ENCODE results near the gene DMPK.
A peak's percentile ranks its signal among the peaks of the same experiment; 100 is the strongest.

DMPK gene

DNA sequence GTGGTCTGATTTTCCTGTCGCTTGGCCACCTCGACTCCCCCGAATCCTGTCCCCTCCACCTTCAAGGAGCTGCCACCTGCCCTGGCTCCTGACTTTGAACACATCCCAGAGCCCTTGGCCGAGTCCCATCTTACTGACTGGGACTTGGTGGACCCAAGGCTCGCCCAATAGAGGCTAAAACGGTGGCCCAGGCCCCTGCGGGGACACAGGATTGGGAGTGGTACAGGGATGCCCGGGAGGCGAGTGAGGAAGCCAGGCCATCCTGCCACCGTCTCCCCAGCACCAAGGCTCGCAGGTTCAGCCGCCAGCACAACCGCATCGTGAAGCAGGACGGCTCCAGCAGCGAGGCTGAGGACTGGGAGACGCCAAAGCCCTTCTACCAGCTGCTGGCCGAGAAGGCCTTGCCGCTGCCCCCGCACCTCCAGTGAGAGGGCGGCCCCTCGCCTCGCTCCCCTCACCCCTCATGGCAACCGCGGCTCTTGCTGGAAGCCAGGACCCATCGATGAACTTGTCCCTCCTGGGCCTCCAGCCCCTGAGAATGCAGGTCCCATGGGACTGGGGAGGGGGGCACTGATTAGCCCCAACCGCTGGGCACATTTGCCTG lies 18.5 kb downstream of the DMPK start:
- H3K4me2 ChIP-seq: no peak overlapping the region
- no peak overlapping the region for H3K27ac ChIP-seq
- H3K27me3 ChIP-seq (ENCODE audit: insufficient read depth, low read depth): peaks cover 11% of the 10 kb centered on the region
- TF ChIP-seq, protein P1, sequence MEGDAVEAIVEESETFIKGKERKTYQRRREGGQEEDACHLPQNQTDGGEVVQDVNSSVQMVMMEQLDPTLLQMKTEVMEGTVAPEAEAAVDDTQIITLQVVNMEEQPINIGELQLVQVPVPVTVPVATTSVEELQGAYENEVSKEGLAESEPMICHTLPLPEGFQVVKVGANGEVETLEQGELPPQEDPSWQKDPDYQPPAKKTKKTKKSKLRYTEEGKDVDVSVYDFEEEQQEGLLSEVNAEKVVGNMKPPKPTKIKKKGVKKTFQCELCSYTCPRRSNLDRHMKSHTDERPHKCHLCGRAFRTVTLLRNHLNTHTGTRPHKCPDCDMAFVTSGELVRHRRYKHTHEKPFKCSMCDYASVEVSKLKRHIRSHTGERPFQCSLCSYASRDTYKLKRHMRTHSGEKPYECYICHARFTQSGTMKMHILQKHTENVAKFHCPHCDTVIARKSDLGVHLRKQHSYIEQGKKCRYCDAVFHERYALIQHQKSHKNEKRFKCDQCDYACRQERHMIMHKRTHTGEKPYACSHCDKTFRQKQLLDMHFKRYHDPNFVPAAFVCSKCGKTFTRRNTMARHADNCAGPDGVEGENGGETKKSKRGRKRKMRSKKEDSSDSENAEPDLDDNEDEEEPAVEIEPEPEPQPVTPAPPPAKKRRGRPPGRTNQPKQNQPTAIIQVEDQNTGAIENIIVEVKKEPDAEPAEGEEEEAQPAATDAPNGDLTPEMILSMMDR (conservative IDR thresholded peaks at IDR 0.05; ENCODE audit: low read depth, low read length): no peak
- H3K9ac ChIP-seq: no peak overlapping the region
- H3K79me2 ChIP-seq (ENCODE audit: insufficient read depth, low read depth): no peaks in the 10 kb centered on the region
- no peaks in the 10 kb centered on the region for H4K20me1 ChIP-seq (ENCODE audit: insufficient read depth)
- H2AFZ ChIP-seq (ENCODE audit: low read depth): no peak overlapping the region
- H3K4me1 ChIP-seq (ENCODE audit: low read depth, poor library complexity, severe bottlenecking): peaks cover 5% of the 10 kb centered on the region
- no peaks in the 10 kb centered on the region for H3K36me3 ChIP-seq (ENCODE audit: insufficient read depth)
- H3K4me3 ChIP-seq (IDR thresholded peaks at IDR 0.05; ENCODE audit: insufficient read depth, low read depth, low read length): no peak overlapping the region

DNA sequence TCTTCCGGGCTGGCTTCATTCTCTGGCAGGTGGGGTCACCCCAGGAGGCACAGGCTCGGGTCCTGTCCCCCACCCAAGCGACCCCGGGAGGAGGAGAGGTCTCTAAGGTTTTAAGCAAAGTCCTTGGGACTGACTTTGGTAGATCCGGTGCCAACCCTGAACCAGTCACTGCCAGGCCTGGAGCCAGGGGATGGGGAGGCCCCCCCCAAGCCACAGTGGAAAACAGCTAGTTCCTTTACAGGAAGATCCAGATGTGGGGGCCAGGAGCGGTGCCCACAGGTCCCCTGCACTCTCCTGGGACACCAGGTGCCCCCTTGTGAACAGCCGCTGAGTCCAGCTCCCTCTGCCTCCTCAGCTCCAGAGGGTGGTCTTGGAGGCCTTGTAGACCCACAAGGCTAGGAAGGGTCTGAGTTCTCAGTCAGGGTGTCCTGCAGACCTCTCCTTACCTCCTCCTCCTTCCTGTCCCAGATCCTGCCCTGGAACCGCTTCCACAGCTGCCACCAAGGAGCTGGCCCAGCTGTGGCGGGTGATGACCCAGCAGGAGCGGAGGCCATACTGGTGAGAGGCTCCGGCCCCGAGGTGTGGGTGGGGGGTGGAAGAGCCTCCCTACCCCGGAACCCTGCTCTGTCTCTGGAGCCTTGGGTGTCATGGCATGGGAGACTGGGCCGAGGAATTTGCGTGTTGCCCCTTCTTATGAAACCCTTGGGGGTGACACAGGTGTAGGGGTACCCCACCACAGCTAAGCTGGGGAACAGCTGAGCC lies 19.2 kb downstream of the DMPK start:
- Histone ChIP-seq H3K79me2 (ENCODE audit: insufficient read depth, low read depth) (no peaks in the 10 kb centered on the region), H2AFZ (ENCODE audit: low read depth) (no peak overlapping the region), H3K27me3 (ENCODE audit: insufficient read depth, low read depth) (peaks cover 11% of the 10 kb centered on the region), H3K9ac (no peak overlapping the region), H4K20me1 (ENCODE audit: insufficient read depth) (no peaks in the 10 kb centered on the region), H3K4me1 (ENCODE audit: low read depth, poor library complexity, severe bottlenecking) (peaks cover 5% of the 10 kb centered on the region), H3K4me3 (IDR thresholded peaks at IDR 0.05; ENCODE audit: insufficient read depth, low read depth, low read length) (no peak overlapping the region), H3K4me2 (no peak overlapping the region), H3K36me3 (ENCODE audit: insufficient read depth) (no peaks in the 10 kb centered on the region), H3K27ac (no peak overlapping the region)
- TF ChIP-seq, protein P1 (conservative IDR thresholded peaks at IDR 0.05; ENCODE audit: low read depth, low read length): no peak

DNA sequence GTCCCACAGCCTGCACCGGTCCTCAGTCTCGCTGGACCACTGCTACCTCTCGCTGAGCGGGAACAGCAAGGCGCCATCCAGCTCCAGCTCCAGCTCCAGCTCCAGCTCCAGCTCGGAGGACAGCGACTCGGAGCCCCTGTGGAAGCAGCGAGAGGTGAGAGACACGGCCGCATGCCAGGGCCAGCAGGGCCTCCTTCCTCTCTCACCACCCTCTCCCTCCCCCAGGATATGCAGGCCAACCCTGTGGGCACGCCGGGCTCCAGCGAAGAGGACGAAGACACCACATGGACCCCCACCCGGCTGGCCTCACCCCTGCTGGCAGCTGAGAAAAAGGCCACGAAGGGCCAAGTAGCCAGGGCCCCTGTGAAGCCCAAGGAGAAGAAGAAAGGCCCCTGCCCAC lies 20.6 kb downstream of the DMPK start:
- Histone ChIP-seq H3K36me3 (ENCODE audit: insufficient read depth) (no peaks in the 10 kb centered on the region), H3K4me2 (no peak overlapping the region), H3K4me1 (ENCODE audit: low read depth, poor library complexity, severe bottlenecking) (no peaks in the 10 kb centered on the region), H3K27me3 (ENCODE audit: insufficient read depth, low read depth) (peaks cover 5% of the 10 kb centered on the region; the same call in 1 of the 2 replicates), H3K4me3 (IDR thresholded peaks at IDR 0.05; ENCODE audit: insufficient read depth, low read depth, low read length) (no peak overlapping the region), H4K20me1 (ENCODE audit: insufficient read depth) (no peaks in the 10 kb centered on the region), H3K9ac (no peak overlapping the region), H3K79me2 (ENCODE audit: insufficient read depth, low read depth) (no peaks in the 10 kb centered on the region), H3K27ac (no peak overlapping the region), H2AFZ (ENCODE audit: low read depth) (no peak overlapping the region)
- TF ChIP-seq, protein P1 (conservative IDR thresholded peaks at IDR 0.05; ENCODE audit: low read depth, low read length): no peak

DNA sequence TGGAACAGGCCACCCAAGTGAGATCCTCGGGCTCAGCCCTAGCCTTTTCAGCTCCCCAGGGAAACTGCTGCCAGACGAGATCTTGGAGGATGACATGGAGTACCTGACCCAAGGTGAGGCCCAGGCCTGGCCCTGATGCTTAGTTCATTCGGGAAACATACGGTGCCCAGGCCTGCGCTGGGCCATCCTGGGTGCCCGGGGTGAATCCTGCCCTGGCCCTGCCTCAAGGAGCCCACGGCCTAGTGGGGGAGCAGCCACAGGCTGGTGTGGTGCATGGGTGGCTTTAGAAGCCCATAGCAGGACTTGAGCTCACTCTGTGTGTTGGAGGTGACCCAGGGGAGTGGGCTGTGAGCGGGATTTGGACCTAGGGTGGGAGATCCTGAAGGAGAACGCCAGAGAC lies 23.4 kb downstream of the DMPK start:
- H4K20me1 ChIP-seq (ENCODE audit: insufficient read depth): no peaks in the 10 kb centered on the region
- TF ChIP-seq, protein P1 (conservative IDR thresholded peaks at IDR 0.05; ENCODE audit: low read depth, low read length): no peak
- H3K9ac ChIP-seq: no peak overlapping the region

More for the DNA sequence above, 23.4 kb downstream of the DMPK start:
- Histone ChIP-seq H3K4me3 (IDR thresholded peaks at IDR 0.05; ENCODE audit: insufficient read depth, low read depth, low read length) (no peak overlapping the region), H3K27me3 (ENCODE audit: insufficient read depth, low read depth) (peaks cover 5% of the 10 kb centered on the region; the same call in 1 of the 2 replicates), H3K36me3 (ENCODE audit: insufficient read depth) (no peaks in the 10 kb centered on the region), H3K4me2 (no peak overlapping the region), H2AFZ (ENCODE audit: low read depth) (peak overlapping the region; percentile 10; the same call in 1 of the 2 replicates), H3K27ac (no peak overlapping the region), H3K79me2 (ENCODE audit: insufficient read depth, low read depth) (no peaks in the 10 kb centered on the region), H3K4me1 (ENCODE audit: low read depth, poor library complexity, severe bottlenecking) (no peaks in the 10 kb centered on the region)

Data from KMS-11 (cell line).